ENCODE measurements around the gene YWHAG.
"Not testable (repeated sequence)": the region's sequence is repeated elsewhere in the genome, so short reads cannot be mapped to it uniquely, and the experiment has no call there.

YWHAG gene

DNA sequence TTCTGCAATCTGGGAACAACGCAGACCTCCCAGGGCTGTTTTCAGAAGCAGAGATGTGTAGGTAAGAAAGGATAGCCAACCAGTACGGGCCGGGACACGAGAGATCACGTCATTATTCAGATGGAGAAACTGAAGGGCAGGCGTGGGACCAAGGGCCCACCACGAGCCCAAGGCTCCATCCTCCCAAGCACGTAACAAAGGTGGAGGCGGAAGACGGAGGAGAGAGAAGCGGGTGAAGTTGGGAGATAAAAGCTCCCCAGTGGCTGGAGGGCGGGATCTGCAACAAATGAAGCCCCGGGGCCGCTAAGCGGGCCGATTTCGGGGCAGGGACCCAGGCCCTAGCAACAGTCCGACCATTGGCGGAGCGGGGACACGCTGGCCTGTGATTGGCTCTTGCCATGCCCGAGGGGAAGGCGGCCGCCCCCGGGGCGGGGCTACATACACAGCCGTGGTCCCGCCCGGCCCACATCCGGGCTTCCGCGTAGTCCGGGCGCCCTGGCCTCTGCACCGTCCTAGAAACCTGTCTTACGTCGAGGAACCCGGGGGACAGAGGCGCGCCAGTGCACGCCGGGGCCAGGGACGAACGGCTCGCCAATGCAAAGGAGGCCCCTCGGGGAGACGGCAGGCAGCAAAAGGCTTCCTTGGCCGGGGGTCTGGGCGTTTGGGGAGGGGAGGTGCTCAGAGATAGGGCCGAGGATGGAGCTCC lies 40.9 kb downstream of the YWHAG start:
- peak; percentile 96 for DNase-seq

DNA sequence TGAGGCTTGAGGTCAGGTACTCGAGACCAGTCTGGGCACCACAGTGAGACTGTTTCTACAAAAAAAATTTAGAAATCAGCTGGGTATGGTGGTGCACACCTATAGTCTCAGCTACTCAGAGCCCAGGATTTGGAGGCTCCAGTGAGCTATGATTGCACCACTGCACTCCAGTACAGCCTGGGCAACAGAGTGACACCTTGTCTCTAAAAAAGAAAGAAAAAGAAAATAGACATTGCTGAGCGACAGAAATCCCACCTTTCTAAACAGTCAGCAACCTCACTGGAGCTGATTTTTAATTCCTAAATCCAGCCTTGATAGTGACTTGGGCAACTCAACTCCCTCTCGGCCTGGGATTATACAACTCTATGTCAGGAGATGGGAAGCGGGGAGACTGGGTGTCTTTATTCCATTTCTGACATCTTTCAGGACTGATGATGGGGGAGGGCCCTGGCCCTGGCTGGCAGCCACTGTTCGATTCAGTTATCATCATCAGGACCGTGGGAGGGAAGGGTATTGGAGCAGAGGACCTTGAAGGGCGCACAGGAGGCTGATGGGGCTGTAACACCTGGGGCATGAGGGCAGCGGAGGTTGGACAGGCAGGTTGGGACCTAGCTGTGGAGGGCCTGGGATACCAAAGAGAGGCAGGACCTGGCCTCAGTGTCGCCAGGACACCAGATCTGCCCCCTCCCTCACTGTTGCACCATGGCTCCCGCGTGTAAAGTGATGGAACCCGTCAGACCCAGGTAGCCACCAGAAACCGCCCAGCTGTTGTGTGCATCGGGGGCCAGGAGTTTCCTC lies 41.6 kb downstream of the YWHAG start:
- DNase-seq = no peak

DNA sequence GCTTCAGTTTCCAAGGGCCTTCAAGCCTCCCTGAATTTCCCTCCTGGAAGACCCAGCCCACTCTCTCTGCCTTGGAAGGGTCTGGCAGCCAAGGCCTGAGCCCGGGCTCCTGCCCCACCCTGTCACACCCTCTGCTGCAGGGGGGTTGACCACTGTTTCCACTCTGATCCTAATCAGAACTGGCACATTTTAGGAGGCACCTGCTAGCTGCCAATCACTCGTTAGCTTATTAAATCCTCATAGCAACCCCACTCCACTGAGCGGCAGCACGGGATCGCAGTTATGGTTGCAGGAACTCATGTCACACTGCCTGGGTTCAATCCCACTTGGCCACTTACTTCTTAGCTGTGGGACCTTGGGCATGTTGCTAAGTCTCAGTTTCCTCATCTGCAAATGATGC lies 43.4 kb downstream of the YWHAG start:
- DNase-seq = no peak

DNA sequence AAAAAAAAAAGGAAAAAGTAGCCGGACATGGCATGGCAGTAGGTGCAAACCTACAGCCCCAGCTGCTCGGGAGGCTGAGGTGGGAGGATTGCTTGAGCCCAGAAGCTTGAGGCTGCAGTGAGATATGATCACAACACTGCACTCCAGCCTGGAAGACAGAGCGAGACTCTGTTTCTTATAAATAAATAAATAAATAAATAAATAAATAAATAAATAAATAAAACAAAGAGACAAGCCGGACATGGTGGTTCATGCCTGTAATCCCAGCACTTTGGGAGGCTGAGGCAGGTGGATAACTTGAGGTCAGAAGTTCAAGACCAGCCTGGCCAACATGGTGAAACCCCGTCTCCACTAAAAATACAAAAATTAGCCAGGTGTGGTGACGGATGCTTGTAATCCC lies 44.1 kb downstream of the YWHAG start:
- not testable (repeated sequence) for DNase-seq

DNA sequence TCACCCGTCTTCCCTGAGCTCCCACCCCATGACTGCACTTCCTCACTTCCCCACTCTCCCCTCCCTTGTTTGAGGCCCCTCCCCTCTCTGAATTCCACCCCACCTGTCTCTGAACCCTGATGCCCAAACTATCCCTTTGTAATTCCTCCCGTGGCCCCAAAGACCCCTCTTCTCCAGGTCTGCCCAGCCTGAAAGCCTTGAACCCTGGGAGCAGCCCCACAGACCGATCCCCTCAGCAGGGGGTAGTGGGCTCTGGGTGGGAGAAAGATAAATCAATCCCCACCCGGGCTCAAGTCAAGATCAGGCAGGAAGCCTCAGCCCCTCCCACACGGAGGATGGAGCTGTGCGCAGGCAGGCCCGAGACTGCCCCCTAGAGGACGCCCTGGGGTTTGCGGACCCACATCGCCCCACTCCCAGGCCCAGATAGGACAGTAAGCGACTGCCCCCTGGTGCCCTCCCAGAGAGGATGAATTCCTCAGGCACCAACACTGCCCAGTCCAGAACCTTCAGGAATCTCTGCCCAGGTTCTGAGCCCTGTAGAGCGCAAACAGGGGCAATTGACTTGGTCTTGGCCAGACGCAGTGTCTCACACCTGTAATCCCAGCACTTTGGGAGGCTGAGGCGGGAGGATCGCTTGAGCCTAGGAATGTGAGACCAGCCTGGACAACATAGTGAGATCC lies 44.6 kb downstream of the YWHAG start:
- DNase-seq = peak; percentile 95

DNA sequence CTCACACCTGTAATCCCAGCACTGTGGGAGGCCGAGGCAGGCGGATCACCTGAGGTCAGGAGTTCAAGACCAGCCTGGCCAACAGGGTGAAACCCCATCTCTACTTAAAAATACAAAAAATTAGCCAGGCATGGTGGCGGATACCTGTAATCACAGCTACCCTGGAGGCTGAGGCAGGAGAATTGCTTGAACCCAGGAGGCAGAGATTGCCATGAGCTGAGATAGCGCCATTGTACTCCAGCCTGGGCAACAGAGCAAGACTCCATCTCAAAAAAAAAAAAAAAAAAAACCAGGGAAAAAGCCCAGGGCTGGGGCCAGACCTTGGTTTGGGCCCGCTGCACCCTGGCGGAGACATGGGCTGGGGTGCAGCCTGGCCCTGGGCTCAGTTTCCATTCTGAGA lies 47.0 kb downstream of the YWHAG start:
- not testable (repeated sequence) for DNase-seq

DNA sequence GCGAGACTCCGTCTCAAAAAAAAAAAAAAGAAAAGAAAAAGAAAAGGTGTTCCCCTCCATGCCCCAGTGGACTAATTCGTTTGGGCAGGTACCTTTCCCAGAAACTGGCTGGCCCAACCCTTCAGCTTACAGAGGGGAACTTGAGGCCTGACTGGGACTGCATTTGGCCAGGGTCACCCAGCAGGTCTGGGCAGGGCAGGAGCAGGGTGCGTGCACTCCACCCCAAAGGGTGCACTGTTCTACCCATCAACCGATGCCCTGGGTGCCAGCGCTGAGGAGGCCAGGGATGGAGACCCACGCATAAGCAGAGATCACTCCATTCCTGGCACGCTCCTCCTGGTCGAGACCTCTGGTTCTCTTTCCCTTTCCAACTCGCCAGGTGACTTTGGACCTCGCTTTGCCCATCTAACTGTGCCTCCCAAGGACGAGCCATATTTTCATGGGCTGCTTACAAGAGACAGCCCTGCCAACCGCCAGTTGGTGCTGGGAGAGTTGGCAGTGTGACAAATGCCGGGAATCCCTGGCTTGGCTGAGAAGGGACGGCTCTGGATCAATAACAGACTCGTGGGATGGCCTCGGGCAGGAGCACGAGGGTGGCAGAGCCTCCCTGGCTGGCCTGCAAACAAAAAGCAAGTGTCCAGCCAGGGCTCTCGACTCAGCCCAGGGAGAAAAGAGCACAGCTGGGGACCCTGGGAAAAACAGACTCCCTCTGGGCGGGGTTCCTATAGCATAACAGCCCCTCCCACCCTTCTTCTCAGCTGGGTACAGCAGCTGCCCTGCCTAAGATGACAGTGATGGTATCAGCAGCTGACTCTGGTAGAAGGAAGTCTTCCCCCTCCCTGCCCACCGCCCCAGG lies 48.5 kb downstream of the YWHAG start:
- DNase-seq = peak; percentile 62

DNA sequence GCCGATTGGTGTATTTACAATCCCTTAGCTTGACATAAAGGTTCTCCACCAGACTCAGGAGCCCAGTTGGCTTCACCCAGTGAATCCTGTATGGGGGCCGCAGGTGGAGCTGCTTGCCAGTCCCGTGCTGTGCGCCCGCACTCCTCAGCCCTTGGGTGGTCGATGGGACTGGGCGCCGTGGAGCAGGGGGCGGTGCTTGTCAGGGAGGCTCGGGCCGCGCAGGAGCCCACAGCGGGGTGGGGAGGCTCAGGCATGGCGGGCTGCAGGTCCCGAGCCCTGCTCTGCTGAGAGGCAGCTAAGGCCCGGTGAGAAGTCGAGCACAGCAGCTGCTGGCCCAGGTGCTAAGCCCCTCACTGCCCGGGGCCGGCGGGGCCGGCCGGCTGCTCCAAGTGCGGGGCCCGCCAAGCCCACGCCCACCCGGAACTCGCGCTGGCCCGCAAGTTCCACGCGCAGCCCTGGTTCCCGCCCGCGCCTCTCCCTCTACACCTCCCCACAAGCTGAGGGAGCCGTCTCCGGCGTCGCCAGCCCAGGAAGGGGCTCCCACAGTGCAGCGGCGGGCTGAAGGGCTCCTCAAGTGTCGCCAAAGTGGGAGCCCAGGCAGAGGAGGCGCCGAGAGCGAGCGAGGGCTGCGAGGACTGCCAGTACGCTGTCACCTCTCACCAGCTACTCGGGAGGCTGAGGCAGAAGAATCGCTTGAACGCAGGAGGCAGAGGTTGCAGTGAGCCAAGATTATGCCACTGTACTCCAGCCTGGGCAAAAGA lies 49.3 kb downstream of the YWHAG start:
- DNase-seq = not testable (repeated sequence)

DNA sequence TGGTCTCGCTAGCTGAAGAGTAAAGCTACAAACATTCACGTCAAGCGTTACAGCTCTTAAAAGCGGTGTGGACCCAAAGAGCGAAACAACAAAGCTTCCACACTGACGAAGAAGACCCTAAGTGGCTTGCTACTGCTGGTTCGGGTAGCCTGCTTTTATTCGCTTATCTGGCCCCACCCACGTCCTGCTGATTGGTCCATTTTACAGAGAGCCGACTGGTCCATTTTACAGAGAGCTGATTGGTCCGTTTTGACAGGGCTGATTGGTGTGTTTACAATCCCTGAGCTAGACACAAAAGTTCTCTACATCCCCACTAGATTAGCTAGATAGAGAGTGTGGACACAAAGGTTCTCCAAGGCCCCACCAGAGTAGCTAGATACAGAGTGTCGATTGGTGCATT lies 49.9 kb downstream of the YWHAG start:
- DNase-seq = not testable (repeated sequence)

DNA sequence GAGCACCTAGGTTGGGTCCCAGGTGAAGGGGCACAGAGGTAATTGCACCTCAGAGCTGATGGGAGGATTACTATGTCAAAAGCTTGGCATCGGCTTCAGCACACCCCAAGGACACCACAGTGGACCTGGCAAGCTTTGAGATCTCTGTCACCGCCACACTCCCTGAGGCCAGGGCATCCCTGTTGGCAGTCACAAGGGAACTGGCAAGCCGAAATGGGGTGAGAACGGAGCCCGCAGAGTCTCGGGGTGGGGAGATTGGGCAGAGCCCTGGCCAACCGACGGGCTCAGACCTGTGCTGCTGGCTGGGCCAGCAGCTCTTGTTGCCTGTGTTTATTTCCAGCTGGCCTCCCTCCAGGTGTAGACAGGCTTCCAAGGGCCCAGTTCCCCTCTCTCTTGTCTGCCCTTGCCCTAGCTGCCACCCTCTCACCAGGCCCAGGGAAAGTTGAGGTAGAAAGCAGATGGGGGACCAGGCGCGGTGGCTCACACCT lies 53.9 kb downstream of the YWHAG start:
- no peak for DNase-seq

DNA sequence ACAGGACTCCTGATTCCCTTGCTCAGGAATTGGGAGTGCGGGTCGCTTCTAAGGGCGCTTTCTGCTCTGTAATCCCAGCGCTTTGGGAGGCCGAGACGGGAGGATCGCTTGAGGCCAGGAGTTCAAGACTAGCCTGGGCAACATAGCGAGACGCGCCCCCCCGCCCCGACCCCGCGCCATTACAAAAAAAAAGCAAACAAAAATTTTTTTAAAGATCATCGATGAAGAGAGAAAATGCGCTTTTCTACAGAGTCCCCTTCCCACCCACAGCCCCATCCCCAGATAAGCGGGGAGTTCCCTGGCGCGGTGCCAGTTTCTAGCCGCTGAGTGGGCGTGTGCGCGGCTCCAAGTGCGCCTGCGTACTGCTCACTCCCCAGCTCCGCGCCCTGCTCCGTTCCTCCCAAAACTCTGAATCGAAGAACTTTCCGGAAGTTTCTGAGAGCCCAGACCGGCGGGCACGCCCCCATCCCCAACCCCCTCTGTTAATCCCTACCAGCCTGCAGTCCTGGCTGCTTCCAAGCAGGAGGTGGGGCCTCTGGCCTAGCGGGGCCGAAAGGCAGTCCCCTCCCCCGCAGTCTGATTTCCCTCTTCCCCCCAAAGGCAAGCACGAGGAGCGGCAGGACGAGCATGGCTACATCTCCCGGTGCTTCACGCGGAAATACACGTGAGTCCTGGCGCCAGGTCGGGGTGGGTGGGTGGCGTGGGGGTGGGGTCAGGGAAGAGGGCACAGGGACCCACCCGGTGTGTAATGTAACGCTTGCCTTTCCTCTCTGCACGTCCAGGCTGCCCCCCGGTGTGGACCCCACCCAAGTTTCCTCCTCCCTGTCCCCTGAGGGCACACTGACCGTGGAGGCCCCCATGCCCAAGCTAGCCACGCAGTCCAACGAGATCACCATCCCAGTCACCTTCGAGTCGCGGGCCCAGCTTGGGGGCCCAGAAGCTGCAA lies 55.3 kb downstream of the YWHAG start:
- DNase-seq = peak; percentile 89

DNA sequence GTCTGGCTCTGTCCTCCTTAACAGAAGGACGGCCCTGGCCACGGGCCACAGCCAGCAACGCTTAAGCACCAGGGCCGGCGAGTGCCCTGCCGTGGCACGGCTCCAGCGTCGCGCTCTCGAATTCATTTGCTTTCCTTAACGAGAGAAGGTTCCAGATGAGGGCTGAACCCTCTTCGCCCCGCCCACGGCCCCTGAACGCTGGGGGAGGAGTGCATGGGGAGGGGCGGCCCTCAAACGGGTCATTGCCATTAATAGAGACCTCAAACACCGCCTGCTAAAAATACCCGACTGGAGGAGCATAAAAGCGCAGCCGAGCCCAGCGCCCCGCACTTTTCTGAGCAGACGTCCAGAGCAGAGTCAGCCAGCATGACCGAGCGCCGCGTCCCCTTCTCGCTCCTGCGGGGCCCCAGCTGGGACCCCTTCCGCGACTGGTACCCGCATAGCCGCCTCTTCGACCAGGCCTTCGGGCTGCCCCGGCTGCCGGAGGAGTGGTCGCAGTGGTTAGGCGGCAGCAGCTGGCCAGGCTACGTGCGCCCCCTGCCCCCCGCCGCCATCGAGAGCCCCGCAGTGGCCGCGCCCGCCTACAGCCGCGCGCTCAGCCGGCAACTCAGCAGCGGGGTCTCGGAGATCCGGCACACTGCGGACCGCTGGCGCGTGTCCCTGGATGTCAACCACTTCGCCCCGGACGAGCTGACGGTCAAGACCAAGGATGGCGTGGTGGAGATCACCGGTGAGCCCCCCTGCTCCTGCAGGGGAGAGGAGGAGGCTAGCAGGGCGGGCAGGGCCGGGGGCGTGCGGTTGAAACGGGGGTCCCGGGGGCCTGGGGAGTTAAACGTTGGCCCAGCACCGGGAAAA lies 56.2 kb downstream of the YWHAG start, which contains the start of gene HSPB1:
HSPB1 (plus strand) TSS at position 327 of the 855 bp plus-strand sequence; CDS start at position 367, 40 bp downstream.
- peak; percentile 90 for DNase-seq

DNA sequence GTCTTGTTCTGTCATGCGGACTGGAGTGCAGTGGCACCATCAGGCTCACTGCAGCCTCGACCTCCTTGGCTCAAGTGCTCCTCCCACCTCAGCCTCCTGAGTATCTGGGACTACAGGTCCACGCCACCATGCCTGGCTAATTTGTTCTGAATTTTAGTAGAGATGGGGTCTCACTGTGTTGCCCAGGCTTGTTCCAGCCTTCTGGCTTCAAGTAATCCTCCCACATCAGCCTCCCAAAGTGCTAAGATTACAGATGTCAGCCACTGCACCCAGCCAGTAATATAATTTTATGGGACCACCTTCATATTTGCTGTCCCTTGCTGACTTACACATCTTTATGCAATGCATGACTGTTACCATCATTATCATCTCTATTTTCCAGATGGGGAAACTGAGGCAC lies 57.8 kb downstream of the YWHAG start:
- DNase-seq = no peak

DNA sequence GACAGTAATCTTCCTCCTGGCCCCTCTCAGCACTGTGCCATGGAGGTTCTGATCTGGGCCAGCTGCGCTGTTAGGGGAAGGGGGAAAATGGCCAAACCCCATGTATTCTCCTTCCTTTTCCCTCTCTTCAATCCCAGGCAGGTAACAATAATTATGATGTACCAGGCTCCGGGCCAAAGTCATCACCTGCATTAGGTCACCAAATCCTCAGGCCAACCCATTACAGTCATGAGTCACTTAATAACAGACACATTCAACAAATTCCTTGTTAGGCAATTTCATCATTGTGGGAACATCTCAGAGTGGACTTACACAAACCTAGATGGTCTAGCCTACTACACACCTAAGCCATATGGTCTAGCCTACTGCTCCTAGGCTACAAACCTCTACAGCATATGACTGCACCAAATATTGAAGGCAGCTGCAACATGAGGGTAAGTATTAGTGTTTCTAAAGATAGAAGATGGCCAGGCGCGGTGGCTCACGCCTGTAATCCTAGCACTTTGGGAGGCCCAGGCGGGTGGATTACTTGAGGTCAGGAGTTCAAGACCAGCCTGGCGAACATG lies 58.5 kb downstream of the YWHAG start:
- DNase-seq = no peak

DNA sequence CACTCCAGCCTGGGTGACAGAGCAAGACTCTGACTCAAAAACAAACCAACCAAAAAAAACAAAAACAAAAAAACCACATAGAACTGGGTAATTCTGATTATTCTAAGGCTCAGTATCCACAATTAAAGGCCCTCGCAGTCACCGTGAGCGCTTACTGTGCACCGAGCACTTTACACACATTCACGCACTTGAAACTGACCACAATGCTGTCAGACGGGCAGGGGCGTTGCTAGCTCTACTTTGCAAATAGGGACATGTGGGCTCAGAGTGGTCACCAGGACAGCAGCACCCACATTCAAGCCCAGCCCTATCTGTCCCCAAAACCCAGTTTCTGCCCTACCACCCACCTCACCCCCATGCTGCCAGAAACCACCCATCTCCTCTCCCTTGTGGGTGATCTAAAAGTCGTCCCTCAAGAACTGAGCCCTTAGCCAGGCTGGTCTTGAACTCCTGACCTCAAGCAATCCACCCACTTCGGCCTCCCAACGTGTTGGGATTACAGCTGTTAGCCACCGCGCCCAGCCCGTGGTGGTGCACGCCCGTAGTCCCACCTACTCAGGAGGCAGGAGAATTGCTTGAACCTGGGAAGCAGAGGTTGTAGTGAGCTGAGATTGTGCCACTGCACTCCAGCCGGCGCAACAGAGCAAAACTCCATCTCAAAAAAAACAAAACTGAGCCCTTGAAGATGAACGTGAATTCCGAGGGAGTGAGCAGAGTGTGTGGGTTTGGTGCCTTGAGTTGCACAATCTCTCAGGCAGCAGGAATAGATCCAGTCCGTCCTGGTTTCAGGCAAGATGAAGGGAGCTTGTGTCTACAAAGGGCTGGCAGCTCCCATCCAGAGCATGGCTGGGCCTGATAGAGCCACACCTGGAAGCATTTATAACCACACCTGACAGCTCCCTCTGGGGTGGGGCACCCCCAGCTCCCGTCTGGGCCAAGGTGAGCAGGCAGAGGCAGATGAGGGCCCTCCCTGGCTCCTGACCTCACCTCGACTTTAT lies 61.7 kb downstream of the YWHAG start:
- no peak for DNase-seq

DNA sequence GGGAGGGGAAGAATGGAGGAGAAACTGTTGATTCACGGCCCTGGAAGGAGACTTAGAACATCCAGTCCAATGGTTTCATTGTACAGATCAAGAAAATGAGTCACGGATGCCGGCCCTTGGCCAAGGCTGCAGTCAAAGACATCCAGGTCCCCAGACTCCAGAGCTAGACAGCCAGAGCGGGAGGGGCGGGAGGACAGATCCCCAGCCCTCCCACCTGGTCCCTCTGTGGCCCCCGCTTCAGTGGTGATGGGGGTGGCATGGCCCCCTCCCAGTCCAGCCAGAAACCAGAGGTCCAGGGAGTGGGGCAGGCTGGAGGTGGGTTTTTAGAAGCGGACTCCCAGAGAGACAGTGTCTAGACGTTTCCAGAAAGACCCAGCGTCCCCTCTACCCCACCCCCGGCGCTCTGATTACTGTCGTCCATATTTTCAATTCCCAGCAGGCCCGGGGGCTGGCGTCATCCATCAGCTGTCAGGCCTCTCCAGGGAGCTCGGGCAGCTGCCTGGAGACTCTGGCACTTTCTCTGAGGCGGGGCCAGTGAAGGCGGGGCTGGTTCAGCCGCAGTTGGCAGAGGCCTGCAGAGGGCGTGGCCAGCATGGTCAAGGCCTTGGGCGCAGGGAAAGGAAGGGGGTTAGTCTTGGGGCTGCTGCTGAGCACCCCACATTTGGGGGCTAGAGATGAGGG lies 64.3 kb downstream of the YWHAG start:
- DNase-seq = peak; percentile 91

DNA sequence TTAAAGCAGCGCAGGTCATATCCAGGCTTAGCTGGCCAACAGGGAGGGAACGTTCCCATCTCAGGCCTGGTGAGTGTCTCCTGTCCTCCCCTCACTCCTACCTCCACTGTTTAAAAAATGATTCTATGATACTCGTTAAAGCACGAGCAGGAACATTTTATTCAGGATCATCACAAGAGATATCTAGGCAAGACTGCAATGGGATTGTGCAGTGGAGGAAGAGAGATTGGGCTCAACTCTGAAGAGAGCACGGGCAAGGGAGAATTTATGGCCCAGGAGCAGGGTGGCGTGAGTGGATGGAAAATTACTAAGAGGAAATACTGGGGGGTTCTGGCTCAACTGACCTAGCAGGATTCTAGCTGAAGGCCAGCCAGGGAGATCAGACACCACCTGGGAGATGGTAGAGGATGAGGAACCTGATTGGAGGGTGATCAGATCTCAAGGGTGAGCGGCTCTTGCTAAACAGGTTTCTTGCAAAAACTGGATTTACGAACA lies 65.3 kb downstream of the YWHAG start:
- no peak for DNase-seq

Data from retina (tissue), 1 donor.